Measurements from ENCODE around the gene ADAMTSL5.

The ADAMTSL5 gene

GRCh38 chr19:1526066-1526778 is 13.4 kb upstream of the ADAMTSL5 start:
- no peak for ATAC-seq
- TF ChIP-seq TSHZ2 (CRISPR knock-in tag; IDR thresholded peaks at IDR 0.05) (no peak), CREB5 (CRISPR knock-in tag; IDR thresholded peaks at IDR 0.05; ENCODE audit: low read depth) (no peak), OSR1 (CRISPR knock-in tag; IDR thresholded peaks at IDR 0.05) (no peak), ZFP3 (CRISPR knock-in tag; IDR thresholded peaks at IDR 0.05) (no peak), TOX (CRISPR knock-in tag; IDR thresholded peaks at IDR 0.05; ENCODE audit: borderline replicate concordance) (no peak), CSDC2 (CRISPR knock-in tag; IDR thresholded peaks at IDR 0.05) (no peak), ZNF8 (CRISPR knock-in tag; IDR thresholded peaks at IDR 0.05) (no peak), ZNF70 (CRISPR knock-in tag; IDR thresholded peaks at IDR 0.05) (no peak), PPARA (CRISPR knock-in tag; IDR thresholded peaks at IDR 0.05; ENCODE audit: borderline replicate concordance) (no peak), PATZ1 (CRISPR knock-in tag; IDR thresholded peaks at IDR 0.05; ENCODE audit: borderline replicate concordance) (no peak), TCF4 (CRISPR knock-in tag; IDR thresholded peaks at IDR 0.05; ENCODE audit: borderline replicate concordance) (no peak)

GRCh38 chr19:1525343-1525742 is 12.5 kb upstream of the ADAMTSL5 start:
- TF ChIP-seq OSR1 (CRISPR knock-in tag; IDR thresholded peaks at IDR 0.05) (no peak), PPARA (CRISPR knock-in tag; IDR thresholded peaks at IDR 0.05; ENCODE audit: borderline replicate concordance) (no peak), ARNTL (CRISPR knock-in tag; IDR thresholded peaks at IDR 0.05; ENCODE audit: borderline replicate concordance, low read depth) (no peak), BACH2 (CRISPR knock-in tag; IDR thresholded peaks at IDR 0.05; ENCODE audit: borderline replicate concordance) (no peak), TCF4 (CRISPR knock-in tag; IDR thresholded peaks at IDR 0.05; ENCODE audit: borderline replicate concordance) (no peak), CREB5 (CRISPR knock-in tag; IDR thresholded peaks at IDR 0.05; ENCODE audit: low read depth) (no peak), PATZ1 (CRISPR knock-in tag; IDR thresholded peaks at IDR 0.05; ENCODE audit: borderline replicate concordance) (no peak), CSRNP3 (CRISPR knock-in tag; IDR thresholded peaks at IDR 0.05) (no peak), CSDC2 (CRISPR knock-in tag; IDR thresholded peaks at IDR 0.05) (no peak), ZC3H10 (CRISPR knock-in tag; IDR thresholded peaks at IDR 0.05) (no peak)
- peak; percentile 51 for ATAC-seq

- TF ChIP-seq GLIS3 (CRISPR knock-in tag; IDR thresholded peaks at IDR 0.05) (no peak), PATZ1 (CRISPR knock-in tag; IDR thresholded peaks at IDR 0.05; ENCODE audit: borderline replicate concordance) (no peak), CSRNP3 (CRISPR knock-in tag; IDR thresholded peaks at IDR 0.05) (no peak), ARNTL (CRISPR knock-in tag; IDR thresholded peaks at IDR 0.05; ENCODE audit: borderline replicate concordance, low read depth) (no peak), ZNF8 (CRISPR knock-in tag; IDR thresholded peaks at IDR 0.05) (no peak), ESRRG (CRISPR knock-in tag; IDR thresholded peaks at IDR 0.05) (no peak), ZNF565 (CRISPR knock-in tag; conservative IDR thresholded peaks at IDR 0.05; ENCODE audit: low read depth) (no peak), TOX (CRISPR knock-in tag; IDR thresholded peaks at IDR 0.05; ENCODE audit: borderline replicate concordance) (no peak), PPARA (CRISPR knock-in tag; IDR thresholded peaks at IDR 0.05; ENCODE audit: borderline replicate concordance) (no peak), ZNF70 (CRISPR knock-in tag; IDR thresholded peaks at IDR 0.05) (no peak), CSDC2 (CRISPR knock-in tag; IDR thresholded peaks at IDR 0.05) (no peak), BACH2 (CRISPR knock-in tag; IDR thresholded peaks at IDR 0.05; ENCODE audit: borderline replicate concordance) (no peak), ZFP3 (CRISPR knock-in tag; IDR thresholded peaks at IDR 0.05) (no peak)
- ATAC-seq, result no peak; the same call in 2 of the 3 replicates
These were observed 12.1 kb upstream of the ADAMTSL5 start for GRCh38 chr19:1524972-1525325.
